Embryonic facial prominence (tissue), 1 donor: ENCODE measurements around the gene HTR2C.
"Not testable (repeated sequence)": the region's sequence is repeated elsewhere in the genome, so short reads cannot be mapped to it uniquely, and the experiment has no call there.

ENCODE experiments used
- DNase-seq: peaks from one replicate; pipeline ENCODE4 v3.0.0-alpha.2; 2016; ENCODE audit errors: extremely low spot score

HTR2C gene

DNA sequence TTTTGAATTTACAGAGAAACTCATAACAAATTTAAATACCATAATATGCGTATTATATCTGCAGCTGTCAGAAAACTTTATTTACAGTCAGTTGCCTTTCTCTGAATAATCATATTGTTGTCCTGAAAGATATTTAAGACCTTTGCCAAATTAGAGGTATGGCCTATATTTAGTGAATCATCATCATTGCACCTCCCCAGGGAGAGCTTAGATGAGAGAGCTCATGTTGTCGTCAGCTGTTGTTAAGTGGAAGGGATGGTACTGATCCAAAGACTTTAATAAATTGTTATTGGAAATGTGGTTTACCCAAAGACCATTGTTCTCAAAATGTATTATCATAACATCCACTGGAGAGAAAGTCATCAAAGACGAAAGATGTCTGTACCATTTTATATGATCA is 128.6 kb downstream of the HTR2C start:
- no peak for DNase-seq

DNA sequence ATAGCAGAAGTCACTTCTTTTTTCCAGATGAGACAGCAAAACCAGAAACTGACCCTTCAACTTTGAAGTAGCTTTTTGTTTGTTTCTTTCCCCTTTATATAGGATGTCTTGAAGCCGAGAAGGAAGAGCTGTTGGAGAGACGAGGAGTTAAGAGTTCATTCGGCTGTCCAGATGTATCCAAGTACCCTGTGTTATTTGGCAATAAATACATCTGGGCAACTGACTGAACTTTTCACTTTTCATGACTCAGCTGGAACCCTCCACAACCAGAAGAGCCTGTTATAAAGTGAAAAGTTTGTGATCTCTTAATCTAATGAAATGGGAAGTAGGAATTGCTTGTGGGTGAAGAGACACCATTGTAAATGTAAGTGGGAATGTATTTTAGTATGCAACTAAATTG is 131.2 kb downstream of the HTR2C start:
- DNase-seq: no peak

DNA sequence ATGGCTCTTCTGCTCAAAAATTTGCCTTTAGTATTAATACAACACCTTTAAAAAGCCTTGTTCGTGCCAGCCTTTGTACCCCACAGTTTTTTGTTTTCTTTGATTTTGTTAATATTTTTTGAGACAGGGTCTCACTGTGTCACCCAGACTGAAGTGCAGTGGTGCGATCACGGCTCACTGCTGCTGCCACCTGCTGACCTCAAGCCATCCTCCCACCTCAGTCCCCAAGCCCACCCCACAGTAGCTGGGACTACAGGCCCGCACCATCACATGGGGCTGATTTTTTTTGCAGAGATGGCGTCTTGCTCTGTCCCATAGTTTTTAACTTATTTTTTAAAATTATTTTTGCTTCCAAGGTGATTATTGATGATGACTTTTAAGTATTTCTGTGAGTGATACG is 134.0 kb downstream of the HTR2C start:
- no peak for DNase-seq

DNA sequence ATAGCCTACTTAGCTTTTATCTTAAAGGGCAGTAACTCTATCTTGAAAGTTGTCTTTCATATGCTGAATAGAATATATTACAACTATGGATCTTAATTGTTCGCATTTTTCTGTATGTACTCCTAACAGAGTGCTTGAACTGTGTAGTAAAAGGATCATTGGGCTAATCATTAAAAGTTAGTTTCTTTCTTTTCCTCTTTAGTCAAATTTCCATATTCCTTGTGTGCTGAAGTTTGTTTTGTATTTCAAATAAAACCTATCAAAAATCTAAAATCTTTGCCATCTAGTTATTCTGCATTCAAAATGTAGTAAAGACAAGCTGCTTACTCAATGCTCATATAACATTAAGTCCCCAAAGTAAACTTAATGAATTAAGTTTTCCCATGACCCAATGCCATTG is 182.7 kb downstream of the HTR2C start:
- DNase-seq: no peak

DNA sequence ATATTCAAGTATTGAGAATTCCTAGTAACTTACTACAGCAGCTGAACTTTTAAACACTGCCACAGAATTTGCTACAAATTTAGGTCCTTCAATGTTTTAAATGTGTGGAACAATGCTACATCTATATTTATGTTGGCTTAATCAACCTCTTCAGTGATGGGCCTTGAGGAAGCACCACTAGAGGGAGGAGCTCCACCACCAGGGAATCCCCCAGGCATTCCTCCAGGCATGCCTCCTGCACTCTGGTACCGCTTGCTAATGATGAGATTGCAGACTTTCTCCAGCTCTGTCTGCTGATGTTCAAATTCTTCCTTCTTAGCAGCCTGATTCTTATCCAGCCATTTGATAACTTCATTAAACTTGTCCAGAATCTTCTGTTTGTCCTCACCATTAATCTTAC is 190.8 kb downstream of the HTR2C start:
- no peak for DNase-seq

DNA sequence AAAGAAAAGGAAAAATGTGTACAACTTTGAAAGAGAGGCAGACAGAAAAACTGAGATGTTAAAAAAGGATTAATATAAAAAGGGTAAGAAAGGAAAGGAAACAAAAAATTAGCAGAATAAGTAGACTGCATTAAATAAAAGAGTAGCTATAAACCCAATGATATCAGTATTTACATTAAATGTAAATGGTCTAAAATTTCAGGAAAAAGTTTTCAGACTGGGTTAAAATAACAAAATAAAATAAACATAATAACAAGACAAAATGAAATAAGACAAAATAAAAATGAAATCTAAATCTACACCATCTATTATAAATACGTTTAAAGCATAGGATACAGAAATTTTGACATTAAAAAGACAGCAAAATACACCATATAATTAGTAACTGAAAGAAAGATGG is 199.0 kb downstream of the HTR2C start:
- DNase-seq: no peak

DNA sequence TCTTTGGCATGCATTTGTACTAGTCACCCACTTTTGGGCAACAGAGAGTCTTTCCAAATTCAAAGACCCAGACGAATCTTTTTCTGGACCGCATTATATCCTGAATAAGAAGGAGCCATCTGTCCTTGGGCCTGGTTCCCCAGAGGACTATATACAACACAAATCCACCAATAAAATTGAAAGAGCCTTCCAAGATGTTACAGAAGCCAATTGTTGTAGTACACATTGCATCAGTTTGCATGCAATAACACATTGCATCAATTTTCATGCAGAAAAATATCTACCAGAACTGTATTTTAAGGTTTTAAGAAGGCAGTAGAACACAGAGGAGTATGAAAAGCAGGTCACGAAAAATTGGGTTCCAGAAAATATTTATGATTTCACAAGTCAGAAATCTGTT is 203.2 kb downstream of the HTR2C start:
- DNase-seq: no peak

DNA sequence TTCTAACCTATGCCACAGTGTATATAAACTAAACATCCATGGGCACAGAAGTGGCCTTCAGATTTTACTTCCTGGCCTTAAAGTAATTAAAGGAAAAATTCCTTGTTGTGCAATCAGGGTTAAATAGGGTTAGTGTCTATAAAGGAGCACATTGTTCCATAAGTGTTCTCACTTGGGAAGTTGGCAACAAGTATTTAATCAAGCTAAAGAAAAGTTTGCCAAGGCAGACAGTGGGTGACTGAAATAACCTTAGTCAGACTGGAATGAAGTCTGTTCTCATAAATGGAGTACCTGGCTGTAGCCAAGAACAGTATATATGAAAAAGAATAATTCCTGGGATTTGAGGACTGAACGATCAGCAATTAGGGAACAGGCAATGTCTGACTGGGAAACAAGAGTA is 213.6 kb downstream of the HTR2C start:
- no peak for DNase-seq

DNA sequence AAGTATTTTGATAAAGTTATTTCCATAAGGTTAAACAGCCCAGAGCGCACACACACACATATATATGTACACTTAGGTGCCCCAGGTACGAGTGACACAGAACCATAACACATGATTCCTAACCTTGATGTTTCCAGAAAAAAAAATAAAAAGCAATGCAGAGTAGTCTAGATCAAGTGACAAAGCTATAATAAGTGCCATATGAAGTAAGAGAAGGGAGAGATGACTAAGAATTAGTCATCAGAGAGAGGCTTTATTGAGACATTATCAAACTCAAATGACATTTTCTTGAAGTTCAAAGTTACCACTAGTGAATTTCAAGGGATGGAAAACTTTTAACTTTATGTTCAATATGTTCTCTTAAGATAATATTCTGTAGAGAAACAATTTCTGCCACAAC is 215.0 kb downstream of the HTR2C start:
- no peak for DNase-seq

DNA sequence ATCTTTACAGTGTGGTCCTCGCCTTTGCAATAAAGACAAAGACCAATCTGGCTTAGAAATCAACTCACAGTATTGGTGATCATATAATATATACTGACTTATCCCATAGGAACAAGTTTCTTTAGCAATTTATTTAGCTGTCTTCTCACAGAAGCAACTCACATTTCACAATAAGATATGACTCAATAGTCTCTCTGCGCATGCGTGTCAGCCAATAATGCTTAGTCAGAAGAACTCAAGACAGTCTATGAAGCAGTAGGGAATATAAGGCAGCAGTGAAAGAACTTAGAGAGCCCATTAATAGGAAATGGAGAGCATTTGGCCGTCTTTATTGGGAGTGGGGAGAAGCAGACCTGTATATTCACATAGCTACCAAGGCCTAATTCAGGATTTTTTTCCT is 216.8 kb downstream of the HTR2C start:
- DNase-seq: no peak

DNA sequence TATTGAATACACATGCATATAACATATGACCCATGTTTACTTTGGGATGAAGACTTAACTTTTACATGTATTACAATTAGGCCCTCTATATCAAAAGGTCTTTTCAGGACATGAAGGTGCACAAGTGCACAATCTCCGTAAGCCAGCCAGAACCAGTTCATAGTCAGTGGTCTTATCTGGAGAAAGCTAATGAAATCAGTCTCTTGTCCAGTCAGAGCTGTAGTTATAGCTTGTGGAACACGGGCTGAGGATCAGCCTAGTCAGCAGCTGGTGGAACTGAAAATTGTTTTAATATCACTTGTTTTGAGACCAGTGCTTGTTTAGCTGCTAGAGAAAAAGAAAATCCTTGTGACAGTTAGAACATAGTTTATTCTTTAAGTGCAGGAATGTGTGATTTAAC is 235.6 kb downstream of the HTR2C start:
- no peak for DNase-seq

DNA sequence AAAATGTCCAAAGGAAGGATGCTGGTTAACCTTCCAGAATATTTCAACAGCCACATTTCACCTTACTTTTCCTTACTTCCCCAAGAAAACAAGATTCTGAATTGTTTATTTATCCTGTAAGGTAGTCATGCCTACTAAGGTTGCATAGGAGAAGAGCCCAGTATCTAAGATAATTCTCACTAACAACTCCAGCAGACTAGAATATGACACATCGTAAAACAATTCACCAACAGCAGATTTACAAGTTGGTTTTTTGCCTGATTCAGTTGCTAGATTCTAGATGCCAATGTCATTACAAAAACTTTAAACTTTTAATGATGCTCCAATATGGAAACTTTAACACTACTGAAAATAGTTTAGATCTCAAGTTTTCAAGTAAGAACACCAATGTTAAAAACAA is 257.2 kb downstream of the HTR2C start:
- DNase-seq: no peak

DNA sequence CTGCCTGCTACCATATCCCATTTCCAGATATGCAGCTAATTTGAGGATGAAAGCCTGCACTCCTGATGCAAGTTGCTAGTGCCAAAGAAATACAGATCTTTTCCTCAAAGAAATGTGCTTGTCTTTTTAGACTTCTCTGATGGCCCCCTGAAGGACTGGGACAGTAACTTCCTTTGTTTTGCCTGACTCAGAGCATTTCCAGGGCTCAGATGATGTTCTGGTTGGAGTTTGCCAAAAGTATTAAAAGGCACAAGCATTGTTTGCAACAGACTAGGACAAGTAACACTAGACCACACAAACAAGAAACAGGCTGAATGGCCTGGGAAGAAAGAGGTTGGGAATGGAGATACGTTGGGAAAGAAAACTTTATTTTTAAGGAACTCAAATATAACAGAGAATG is 258.3 kb downstream of the HTR2C start:
- no peak for DNase-seq

DNA sequence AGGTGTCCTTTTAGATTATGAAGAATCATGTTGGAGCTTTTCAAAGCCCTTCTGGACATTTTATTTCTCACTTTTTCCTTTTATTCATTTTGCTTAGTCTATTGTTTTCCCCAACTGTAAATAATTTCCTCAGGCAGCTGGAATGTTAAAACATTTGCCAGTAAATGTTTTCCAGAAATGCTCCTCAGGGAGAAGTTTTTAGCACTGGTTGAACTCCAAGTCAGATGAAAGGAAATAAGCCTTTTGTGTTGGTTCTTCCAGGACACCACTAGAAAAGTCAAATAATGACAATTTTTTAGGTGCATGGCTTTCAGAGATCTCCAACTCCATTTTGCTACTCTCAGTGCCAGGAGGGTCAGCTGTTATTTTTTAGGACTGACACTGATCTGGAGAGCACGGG is 305.6 kb downstream of the HTR2C start:
- no peak for DNase-seq

DNA sequence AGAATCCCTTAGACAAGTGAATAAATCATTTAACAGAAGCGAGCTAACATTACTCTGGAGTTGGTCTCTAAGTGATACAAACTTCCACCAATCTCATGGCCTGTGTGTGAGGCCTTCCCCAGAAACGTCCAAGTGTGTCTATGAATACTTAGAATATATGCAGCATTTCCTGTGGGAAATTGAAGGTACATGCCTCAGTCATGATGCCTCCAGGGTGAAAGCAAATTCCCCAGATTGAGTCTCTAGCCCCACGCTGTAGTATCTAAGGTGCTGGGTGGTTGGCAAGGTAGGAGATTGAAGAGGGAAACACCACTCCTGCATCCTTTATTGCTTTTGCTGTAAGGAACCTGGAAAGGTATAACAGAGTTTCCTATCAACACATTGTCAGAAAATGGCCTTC is 319.7 kb downstream of the HTR2C start:
- no peak for DNase-seq

DNA sequence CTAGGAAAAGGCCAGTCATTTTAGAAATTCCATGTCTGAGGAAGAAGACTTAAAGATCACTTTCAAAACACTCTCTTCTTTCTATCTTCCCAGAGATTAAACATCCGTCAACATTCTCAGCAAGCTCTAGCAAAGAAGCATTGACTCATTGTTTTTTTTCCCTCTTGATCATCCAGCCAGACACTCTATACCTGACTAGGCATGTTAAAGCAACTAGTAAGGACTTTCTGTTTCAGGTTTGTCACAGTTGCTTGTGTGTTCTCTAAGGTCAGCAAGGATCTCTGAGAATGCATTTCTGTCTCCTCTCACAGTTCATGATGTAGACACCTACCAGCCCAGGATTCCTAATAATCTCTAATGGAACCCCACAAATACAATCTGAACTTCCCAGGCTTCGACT is 321.4 kb downstream of the HTR2C start:
- DNase-seq: no peak

DNA sequence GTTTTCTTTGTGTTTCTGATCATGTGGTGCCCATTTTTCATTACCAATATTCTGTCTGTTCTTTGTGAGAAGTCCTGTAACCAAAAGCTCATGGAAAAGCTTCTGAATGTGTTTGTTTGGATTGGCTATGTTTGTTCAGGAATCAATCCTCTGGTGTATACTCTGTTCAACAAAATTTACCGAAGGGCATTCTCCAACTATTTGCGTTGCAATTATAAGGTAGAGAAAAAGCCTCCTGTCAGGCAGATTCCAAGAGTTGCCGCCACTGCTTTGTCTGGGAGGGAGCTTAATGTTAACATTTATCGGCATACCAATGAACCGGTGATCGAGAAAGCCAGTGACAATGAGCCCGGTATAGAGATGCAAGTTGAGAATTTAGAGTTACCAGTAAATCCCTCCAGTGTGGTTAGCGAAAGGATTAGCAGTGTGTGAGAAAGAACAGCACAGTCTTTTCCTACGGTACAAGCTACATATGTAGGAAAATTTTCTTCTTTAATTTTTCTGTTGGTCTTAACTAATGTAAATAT is 323.2 kb downstream of the HTR2C start:
- DNase-seq: no peak

DNA sequence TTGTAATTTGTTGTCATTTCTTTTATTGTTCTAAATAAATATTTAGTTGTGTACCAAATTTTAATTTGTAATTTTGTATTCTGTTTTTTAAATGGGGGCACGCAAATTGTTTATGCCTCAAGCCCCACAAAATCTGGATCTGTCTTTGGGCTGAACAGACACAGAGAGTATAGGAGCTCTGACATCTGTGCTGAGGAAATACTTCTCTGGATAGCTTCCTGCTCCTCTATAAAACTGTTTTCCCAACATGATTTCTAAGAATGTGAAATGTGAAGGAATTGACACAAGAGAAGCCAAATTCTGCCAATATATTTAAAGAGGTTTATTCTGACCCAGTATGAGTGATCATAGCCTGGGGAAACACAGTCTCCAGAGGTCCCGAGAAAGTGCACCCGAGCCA is 340.5 kb downstream of the HTR2C start:
- DNase-seq: no peak

DNA sequence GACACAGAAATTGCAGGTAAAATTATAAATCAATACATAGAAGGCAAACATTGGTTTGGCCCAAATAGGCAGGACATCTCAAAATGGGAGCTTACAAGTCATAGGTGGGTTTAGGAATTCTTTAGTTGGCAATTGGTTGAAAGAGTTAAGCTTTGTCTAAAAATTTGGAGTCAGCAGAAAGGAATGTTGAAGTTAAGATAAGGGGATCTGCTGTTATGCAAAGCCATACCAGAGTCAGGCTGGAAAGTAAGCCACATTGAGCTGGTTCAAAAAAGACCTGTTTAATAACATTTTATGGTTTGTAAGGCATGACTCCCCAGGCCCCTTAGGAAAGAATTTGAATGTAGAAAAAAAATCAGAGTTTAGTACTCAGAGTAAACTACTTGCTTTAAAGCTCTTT is 341.0 kb downstream of the HTR2C start:
- DNase-seq: no peak

DNA sequence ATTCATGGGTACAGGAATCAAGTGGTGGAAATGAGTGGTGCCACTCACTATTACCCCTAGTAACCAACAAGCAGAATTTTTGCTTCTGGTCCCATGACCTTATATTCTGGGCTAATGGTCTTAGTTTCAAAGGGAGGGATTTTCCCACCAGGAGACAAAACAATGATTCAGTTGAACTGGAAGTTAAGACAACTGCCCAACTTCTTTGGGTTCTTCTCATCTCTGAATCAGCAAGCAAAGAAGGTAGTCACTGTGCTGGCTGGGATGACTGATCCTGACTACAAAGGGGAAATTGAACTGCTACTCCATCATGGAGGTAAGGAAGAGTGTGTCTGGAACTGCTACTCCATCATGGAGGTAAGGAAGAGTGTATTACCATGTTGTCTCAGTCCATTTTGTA is 346.3 kb downstream of the HTR2C start:
- DNase-seq: no peak

DNA sequence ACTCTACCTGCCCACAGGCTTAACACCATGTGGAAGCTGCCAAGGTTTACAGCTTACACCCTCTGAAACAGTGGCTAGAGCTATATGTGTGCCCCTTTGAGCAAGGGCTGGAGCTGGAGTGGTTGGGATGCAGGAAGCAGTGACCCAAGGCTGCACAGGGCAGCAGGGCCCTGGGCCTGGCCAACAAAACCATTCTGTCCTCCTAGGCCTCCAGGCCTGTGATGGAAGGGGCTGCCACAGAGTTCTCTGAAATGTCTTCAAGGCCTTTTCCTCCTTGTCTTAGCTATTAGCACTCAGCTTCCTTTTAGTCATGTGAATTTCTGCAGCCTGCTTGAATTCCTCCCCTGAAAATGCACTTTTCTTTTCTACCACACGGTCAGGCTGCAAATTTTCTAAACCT is 348.7 kb downstream of the HTR2C start:
- DNase-seq: no peak

DNA sequence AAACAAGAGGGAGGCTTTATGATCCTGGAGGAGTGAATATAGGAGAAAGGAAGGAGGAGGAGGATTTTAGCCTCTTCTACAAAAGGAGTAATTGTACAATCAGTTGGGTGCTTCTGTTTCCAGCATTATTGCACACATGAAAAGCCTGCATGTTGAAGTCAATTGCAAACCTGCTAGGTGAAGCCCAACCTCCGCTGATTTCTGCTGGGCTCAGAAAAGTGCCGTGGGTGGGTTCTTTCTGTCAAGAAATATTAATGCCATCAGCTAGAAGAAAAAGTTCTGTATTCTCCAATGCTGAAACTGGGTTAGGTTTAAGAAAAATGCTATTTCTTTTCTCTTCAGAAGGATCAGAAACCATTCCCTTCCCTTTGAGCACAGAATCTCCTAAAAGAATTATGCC is 349.4 kb downstream of the HTR2C start:
- not testable (repeated sequence) for DNase-seq

DNA sequence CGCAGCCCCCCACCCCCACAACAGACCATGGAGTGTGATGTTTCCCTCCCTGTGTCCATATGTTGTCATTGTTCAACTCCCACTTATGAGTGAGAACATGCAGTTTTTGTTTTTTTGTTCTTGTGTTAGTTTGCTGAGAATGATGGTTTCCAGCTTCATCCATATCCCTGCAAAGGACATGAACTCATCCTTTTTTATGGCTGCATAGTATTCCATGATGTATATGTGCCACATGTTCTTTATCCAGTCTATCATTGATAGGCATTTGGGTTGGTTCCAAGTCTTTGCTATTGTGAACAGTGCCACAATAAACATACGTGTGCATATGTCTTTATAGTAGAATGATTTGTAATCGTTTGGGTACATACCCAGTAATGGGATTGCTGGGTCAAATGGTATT is 353.2 kb downstream of the HTR2C start:
- DNase-seq: not testable (repeated sequence)

DNA sequence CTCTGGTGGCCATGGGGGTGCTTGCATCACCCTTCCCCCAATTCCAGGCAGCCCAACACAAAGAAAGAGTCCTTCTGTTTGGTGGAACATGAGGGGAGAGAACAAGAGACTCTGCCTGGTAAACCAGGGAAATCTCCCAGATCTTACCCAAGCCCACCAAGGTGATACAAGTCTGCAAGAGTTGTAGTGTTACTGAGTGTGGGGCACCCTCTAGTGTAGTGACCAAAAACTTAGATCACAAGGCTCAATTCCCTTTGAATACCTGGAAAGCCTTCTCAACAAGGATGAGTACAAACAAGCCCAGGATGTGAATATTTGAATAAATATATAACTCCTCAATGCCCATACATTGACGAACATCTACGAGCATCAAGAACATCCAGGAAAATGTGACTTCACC is 368.8 kb downstream of the HTR2C start:
- DNase-seq: no peak
